A673 (cell line): ENCODE results near the gene TRUB2. TPM values are rescaled to one million over a fixed set of nuclear protein-coding genes. Genes with fewer than 3 reads are reported as not detected.

Source experiments
- BruUV-seq: library from RNA; stranded (reverse); fragments of 400-500 nt; replicated peaks from 2 replicates; lab custom pipeline; 2021; lab: Mats Ljungman, UMichigan
- CTCF ChIA-PET: fragments of 300-600 bp; sonication (Branson Sonifier 250); formaldehyde crosslinking; loops from one replicate; lab custom pipeline; 2022; ENCODE audit warnings: antibody characterized with exemption; lab: Charles Lee
- POLR2A ChIA-PET: fragments of 300-600 bp; sonication (Branson Sonifier 250); formaldehyde crosslinking; loops from one replicate; lab custom pipeline; 2022; ENCODE audit warnings: antibody characterized with exemption; ENCODE audit not compliant: low non-redundant PET; lab: Charles Lee
- DNase-seq: peaks from one replicate; pipeline ENCODE4 v3.0.0-alpha.2; 2015; ENCODE audit warnings: low spot score
- H3K27ac ChIP-seq: fragments of 200-600 bp; sonication (generic); 2 replicates; pipeline ENCODE4 v1.5.1; 2016; ENCODE audit warnings: mixed run types, low read depth, mild to moderate bottlenecking, mixed read lengths, antibody characterized with exemption, low read length; ENCODE audit not compliant: poor library complexity, severe bottlenecking
- H3K27me3 ChIP-seq: fragments of 200-600 bp; sonication (generic); replicated peaks from 2 replicates; pipeline ENCODE4 v1.6.1; 2017; ENCODE audit warnings: mixed run types, low read depth, mild to moderate bottlenecking, mixed read lengths, antibody characterized with exemption, low read length; ENCODE audit not compliant: insufficient read depth, poor library complexity
- H3K36me3 ChIP-seq: fragments of 200-600 bp; sonication (generic); 2 replicates; pipeline ENCODE4 v1.6.1; 2016; ENCODE audit warnings: mixed run types, mild to moderate bottlenecking, mixed read lengths, antibody characterized with exemption, low read length; ENCODE audit not compliant: insufficient read depth, poor library complexity, severe bottlenecking
- H3K4me1 ChIP-seq: fragments of 200-600 bp; sonication (generic); 2 replicates; pipeline ENCODE4 v1.6.1; 2017; ENCODE audit warnings: mixed run types, mild to moderate bottlenecking, mixed read lengths, antibody characterized with exemption, low read length; ENCODE audit not compliant: insufficient read depth, poor library complexity, severe bottlenecking
- H3K4me3 ChIP-seq: fragments of 200-600 bp; sonication (generic); 2 replicates; pipeline ENCODE4 v1.5.1; 2016; ENCODE audit warnings: low read depth, mixed run types, mild to moderate bottlenecking, mixed read lengths, low read length; ENCODE audit not compliant: poor library complexity, severe bottlenecking
- H3K9me3 ChIP-seq: fragments of 200-600 bp; sonication (generic); 2 replicates; pipeline ENCODE4 v1.6.1; 2016; ENCODE audit warnings: mixed run types, low read depth, mild to moderate bottlenecking, mixed read lengths, antibody characterized with exemption, low read length; ENCODE audit not compliant: poor library complexity, severe bottlenecking
- CTCF ChIP-seq: fragments of 300-800, 200-600 bp; sonication (generic); conservative IDR thresholded peaks from 2 replicates; pipeline ENCODE4 v1.5.1; 2017; ENCODE audit warnings: low read depth, mild to moderate bottlenecking, antibody characterized with exemption, low read length, moderate library complexity, mixed read lengths
- EZH2 ChIP-seq: fragments of 200-600 bp; sonication (generic); IDR thresholded peaks from 2 replicates; pipeline ENCODE4 v1.6.1; 2017; ENCODE audit warnings: borderline replicate concordance, low read depth, mild to moderate bottlenecking, mixed read lengths, antibody characterized with exemption, low read length; ENCODE audit not compliant: poor library complexity, severe bottlenecking
- intact Hi-C: fragments of 100-400 bp; cut with micrococcal nuclease; formaldehyde crosslinking; loops from one replicate; pipeline ENCODE4 v1.10.0; 2022; ENCODE audit not compliant: unreplicated experiment
- total RNA-seq: library from RNA; stranded (reverse); gene quantifications from 2 replicates; pipeline ENCODE4 v1.2.3, GENCODE V29; 2021

The TRUB2 gene
- total RNA-seq, 1 experiment from 2014 or later, result 57.4 TPM

GRCh38 chr9:128274245-128274644 is 48.0 kb downstream of the TRUB2 start:
- no peak overlapping the region for H3K27ac ChIP-seq
- no peak for DNase-seq
- H3K36me3 ChIP-seq, result peaks cover 10% of the 10 kb centered on the region
- POLR2A ChIA-PET, result no interaction called here
- no peak for TF ChIP-seq CTCF
- no peak for TF ChIP-seq EZH2
- CTCF ChIA-PET, result no interaction called here
- intact Hi-C loops, result no loop called here
- H3K9me3 ChIP-seq, result no peaks in the 10 kb centered on the region
- peaks cover 8% of the 10 kb centered on the region for H3K4me1 ChIP-seq
- peak overlapping the region; percentile 78 for H3K4me3 ChIP-seq
- BruUV-seq, result no TSS peak
- no peaks in the 10 kb centered on the region for H3K27me3 ChIP-seq

GRCh38 chr9:128271512-128271911 is 50.7 kb downstream of the TRUB2 start:
- H3K27me3 ChIP-seq, result no peaks in the 10 kb centered on the region
- H3K4me1 ChIP-seq, result peaks cover 5% of the 10 kb centered on the region
- TF ChIP-seq EZH2 (no peak), CTCF (no peak)
- H3K9me3 ChIP-seq, result no peaks in the 10 kb centered on the region
- DNase-seq, result no peak
- no peak overlapping the region for H3K27ac ChIP-seq
- POLR2A ChIA-PET, result no interaction called here
- intact Hi-C loops, result no loop called here
- peaks cover 10% of the 10 kb centered on the region for H3K36me3 ChIP-seq
- CTCF ChIA-PET, result no interaction called here
- no peak overlapping the region for H3K4me3 ChIP-seq
- no TSS peak for BruUV-seq

GRCh38 chr9:128271112-128271511 is 51.1 kb downstream of the TRUB2 start:
- H3K27me3 ChIP-seq, result no peaks in the 10 kb centered on the region
- intact Hi-C loops, result no loop called here
- no peak overlapping the region for H3K4me3 ChIP-seq
- no peaks in the 10 kb centered on the region for H3K9me3 ChIP-seq
- no peak for DNase-seq
- peaks cover 12% of the 10 kb centered on the region for H3K36me3 ChIP-seq
- ChIA-PET CTCF (no interaction called here), POLR2A (no interaction called here)
- no peak for TF ChIP-seq EZH2
- no peak for TF ChIP-seq CTCF
- peaks cover 5% of the 10 kb centered on the region for H3K4me1 ChIP-seq
- no TSS peak for BruUV-seq
- no peak overlapping the region for H3K27ac ChIP-seq
